OCI-LY1 (cell line): ENCODE data around the gene FNDC7.
A peak's percentile ranks its signal among the peaks of the same experiment; 100 is the strongest.

Experiments used
- H2AFZ ChIP-seq: fragments of 200-600 bp; sonication (generic), shearing (Covaris generic); 2 replicates; pipeline ENCODE4 v1.6.0; 2014; ENCODE audit warnings: antibody characterized with exemption, mild to moderate bottlenecking, low read length
- H3F3A ChIP-seq: fragments of 200-600 bp; sonication (generic), shearing (Covaris generic); 2 replicates; pipeline ENCODE4 v1.6.0; 2014; ENCODE audit warnings: mild to moderate bottlenecking, antibody characterized with exemption, low read length, moderate library complexity; ENCODE audit not compliant: insufficient read depth
- H3K27ac ChIP-seq: fragments of 200-600 bp; sonication (generic); 2 replicates; pipeline ENCODE4 v1.5.1; 2014; ENCODE audit warnings: low read length, mixed run types, mild to moderate bottlenecking, low read depth; ENCODE audit not compliant: poor library complexity, severe bottlenecking
- H3K27me3 ChIP-seq: fragments of 200-600 bp; sonication (generic); 2 replicates; pipeline ENCODE4 v1.6.0; 2014; ENCODE audit warnings: antibody characterized with exemption, mild to moderate bottlenecking, low read length, moderate library complexity; ENCODE audit not compliant: insufficient read depth
- H3K36me3 ChIP-seq: fragments of 200-600 bp; sonication (generic); 2 replicates; pipeline ENCODE4 v1.6.1; 2014; ENCODE audit warnings: mild to moderate bottlenecking, antibody characterized with exemption, low read length, moderate library complexity, mixed read lengths; ENCODE audit not compliant: insufficient read depth
- H3K4me1 ChIP-seq: fragments of 200-600 bp; sonication (generic); 2 replicates; pipeline ENCODE4 v1.5.1; 2014; ENCODE audit warnings: mild to moderate bottlenecking, low read length, moderate library complexity; ENCODE audit not compliant: insufficient read depth, severe bottlenecking
- H3K4me2 ChIP-seq: fragments of 200-600 bp; sonication (generic), shearing (Covaris generic); 2 replicates; pipeline ENCODE4 v1.6.1; 2014; ENCODE audit warnings: low read length
- H3K4me3 ChIP-seq: fragments of 200-600 bp; sonication (generic); 2 replicates; pipeline ENCODE4 v1.5.1; 2014; ENCODE audit warnings: low read length, low read depth, mild to moderate bottlenecking, mixed read lengths; ENCODE audit not compliant: poor library complexity, severe bottlenecking
- H3K79me2 ChIP-seq: fragments of 200-600 bp; shearing (Covaris generic); 2 replicates; pipeline ENCODE4 v1.6.1; 2016; ENCODE audit warnings: mixed run types, low read length, mixed read lengths; ENCODE audit not compliant: insufficient read depth
- H3K9ac ChIP-seq: fragments of 200-600 bp; sonication (generic), shearing (Covaris generic); 2 replicates; pipeline ENCODE4 v1.6.1; 2014; ENCODE audit warnings: mild to moderate bottlenecking, low read length, mixed read lengths
- H3K9me2 ChIP-seq: fragments of 200-600 bp; sonication (generic), shearing (Covaris generic); 2 replicates; pipeline ENCODE4 v1.6.1; 2014; ENCODE audit warnings: low read depth, mild to moderate bottlenecking, low read length, mixed read lengths
- H3K9me3 ChIP-seq: fragments of 200-600 bp; shearing (Covaris generic); 2 replicates; pipeline ENCODE4 v1.6.1; 2014; ENCODE audit warnings: low read length, mixed read lengths
- H4K20me1 ChIP-seq: fragments of 200-600 bp; sonication (generic), shearing (Covaris generic); 2 replicates; pipeline ENCODE4 v1.6.0; 2016; ENCODE audit warnings: mild to moderate bottlenecking, low read length; ENCODE audit not compliant: insufficient read depth
- CTCF ChIP-seq: fragments of 200-600 bp; sonication (generic), shearing (Covaris generic); IDR thresholded peaks from 2 replicates; pipeline ENCODE4 v1.5.1; 2017; ENCODE audit warnings: mild to moderate bottlenecking, antibody characterized with exemption, low read length, moderate library complexity, mixed read lengths
- EZH2 ChIP-seq: fragments of 200-600 bp; sonication (generic), shearing (Covaris generic); IDR thresholded peaks from 2 replicates; pipeline ENCODE4 v1.8.0; 2017; ENCODE audit warnings: borderline replicate concordance, mixed run types, mild to moderate bottlenecking, antibody characterized with exemption, low read length, moderate library complexity, mixed read lengths

Gene FNDC7

GRCh38 chr1:108692724-108693655, 19.7 kb upstream of the FNDC7 start:
- Histone ChIP-seq H3F3A (no peaks in the 10 kb centered on the region), H3K4me2 (peak overlapping the region; percentile 82), H3K4me3 (peak overlapping the region; percentile 78), H3K4me1 (peaks cover 31% of the 10 kb centered on the region), H3K27ac (peak overlapping the region; percentile 87), H3K27me3 (no peaks in the 10 kb centered on the region), H3K9me3 (no peaks in the 10 kb centered on the region), H3K36me3 (peaks cover 39% of the 10 kb centered on the region), H2AFZ (no peak overlapping the region), H4K20me1 (0 out of 2 replicates have a peak, but pooled peaks cover 2% of the 10 kb centered on the region), H3K9ac (peak overlapping the region; percentile 87), H3K9me2 (no peaks in the 10 kb centered on the region), H3K79me2 (peaks cover 39% of the 10 kb centered on the region)
- TF ChIP-seq CTCF (peak; percentile 49; the same call in 1 of the 2 replicates), EZH2 (no peak)

DNA sequence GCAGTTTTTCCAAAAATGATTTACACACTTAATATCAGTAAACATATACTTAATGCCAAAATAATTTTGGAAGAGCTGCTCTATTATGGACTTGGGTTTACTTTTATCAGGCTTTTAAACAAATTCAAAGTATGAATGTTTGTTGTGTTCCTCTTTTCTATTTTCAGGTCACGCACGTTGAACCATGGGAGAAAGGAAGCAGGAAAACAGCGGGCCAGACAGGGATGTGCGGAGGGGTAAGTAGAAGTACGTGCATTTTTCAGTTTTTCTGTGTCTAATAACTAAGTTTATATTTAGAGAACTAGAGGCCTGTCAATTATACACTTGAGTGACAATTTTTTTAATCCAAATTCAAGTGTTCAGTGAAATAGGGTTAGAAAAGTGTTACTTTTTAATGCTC, 17.2 kb upstream of the FNDC7 start:
- H3K79me2 ChIP-seq, result peaks cover 39% of the 10 kb centered on the region
- no peak overlapping the region for H3K4me2 ChIP-seq
- no peak overlapping the region for H3K9ac ChIP-seq

More for the DNA sequence above, 17.2 kb upstream of the FNDC7 start:
- Histone ChIP-seq H3K27ac (no peak overlapping the region), H3F3A (no peaks in the 10 kb centered on the region), H3K4me3 (no peak overlapping the region), H4K20me1 (0 out of 2 replicates have a peak, but pooled peaks cover 2% of the 10 kb centered on the region), H3K4me1 (peaks cover 31% of the 10 kb centered on the region), H3K9me2 (no peaks in the 10 kb centered on the region), H3K9me3 (no peaks in the 10 kb centered on the region), H3K27me3 (no peaks in the 10 kb centered on the region), H2AFZ (no peak overlapping the region), H3K36me3 (peaks cover 65% of the 10 kb centered on the region)
- TF ChIP-seq EZH2 (no peak), CTCF (no peak)
